Activated CD8-positive, alpha-beta memory T cell treated with anti-CD3 and anti-CD28 coated beads, Interleukin-2, amount 50 U/mL, for 24 hours (primary cell): ENCODE measurements around the gene ZNF415.
"Not testable (repeated sequence)": the region's sequence is repeated elsewhere in the genome, so short reads cannot be mapped to it uniquely, and the experiment has no call there.

Experiments
- DNase-seq: peaks from one replicate; pipeline ENCODE4 v3.0.0-alpha.2; 2020; ENCODE audit errors: extremely low read depth

Gene ZNF415

GRCh38 chr19:53132141-53132991 is at the start of gene ZNF415:
TSS of gene ZNF415 (minus strand) at chr19:53132910. CDS start at chr19:53122676, 10,234 bp downstream.
- no peak for DNase-seq

GRCh38 chr19:53182202-53182601 is 49.5 kb upstream of the ZNF415 start:
- DNase-seq = no peak

GRCh38 chr19:53177986-53178385 is 45.3 kb upstream of the ZNF415 start:
- no peak for DNase-seq

- no peak for DNase-seq
Measured at GRCh38 chr19:53172889-53173288, 40.2 kb upstream of the ZNF415 start.

GRCh38 chr19:53165691-53166091 is 33.0 kb upstream of the ZNF415 start:
- DNase-seq = no peak

- DNase-seq = no peak
Measured at GRCh38 chr19:53161123-53161522, 28.4 kb upstream of the ZNF415 start.

- no peak for DNase-seq
Measured at GRCh38 chr19:53160350-53160749, 27.6 kb upstream of the ZNF415 start.

GRCh38 chr19:53158119-53158656 is 25.5 kb upstream of the ZNF415 start:
- no peak for DNase-seq

- no peak for DNase-seq
Measured at GRCh38 chr19:53157626-53158025, 24.9 kb upstream of the ZNF415 start.

- no peak for DNase-seq
Measured at GRCh38 chr19:53156850-53157249, 24.1 kb upstream of the ZNF415 start.

GRCh38 chr19:53147645-53148044 is 14.9 kb upstream of the ZNF415 start:
- DNase-seq = no peak

GRCh38 chr19:53140351-53140750 is 7.6 kb upstream of the ZNF415 start:
- no peak for DNase-seq

- no peak for DNase-seq
Measured at GRCh38 chr19:53136432-53136831, 3.7 kb upstream of the ZNF415 start.

- no peak for DNase-seq
Measured at GRCh38 chr19:53131727-53132126, 983 bp downstream of the ZNF415 start.

GRCh38 chr19:53131085-53131590 is 1.6 kb downstream of the ZNF415 start:
- no peak for DNase-seq

GRCh38 chr19:53130506-53130905 is 2.2 kb downstream of the ZNF415 start:
- DNase-seq = no peak

GRCh38 chr19:53126733-53127526 is 5.8 kb downstream of the ZNF415 start:
- DNase-seq = not testable (repeated sequence)

GRCh38 chr19:53123400-53123799 is 9.3 kb downstream of the ZNF415 start:
- DNase-seq = no peak

GRCh38 chr19:53112286-53112685 is 20.4 kb downstream of the ZNF415 start:
- no peak for DNase-seq

GRCh38 chr19:53109527-53109926 is 23.2 kb downstream of the ZNF415 start:
- no peak for DNase-seq

- DNase-seq = peak; percentile 97
Measured at GRCh38 chr19:53103234-53104203, 29.2 kb downstream of the ZNF415 start, which contains the start of gene ZNF160. TSS of gene ZNF160 (minus strand) at chr19:53103422. CDS start at chr19:53086276, 17,146 bp downstream.
